Activated effector memory CD4-positive, alpha-beta T cell treated with Interleukin-2 at 50 U/mL for 16 hours (primary cell): ENCODE data around the gene CYSTM1.
"Not testable (repeated sequence)": the region's sequence is repeated elsewhere in the genome, so short reads cannot be mapped to it uniquely, and the experiment has no call there.

Source experiments
- DNase-seq: peaks from one replicate; pipeline ENCODE4 v3.0.0-alpha.2; 2020

CYSTM1 gene

DNA sequence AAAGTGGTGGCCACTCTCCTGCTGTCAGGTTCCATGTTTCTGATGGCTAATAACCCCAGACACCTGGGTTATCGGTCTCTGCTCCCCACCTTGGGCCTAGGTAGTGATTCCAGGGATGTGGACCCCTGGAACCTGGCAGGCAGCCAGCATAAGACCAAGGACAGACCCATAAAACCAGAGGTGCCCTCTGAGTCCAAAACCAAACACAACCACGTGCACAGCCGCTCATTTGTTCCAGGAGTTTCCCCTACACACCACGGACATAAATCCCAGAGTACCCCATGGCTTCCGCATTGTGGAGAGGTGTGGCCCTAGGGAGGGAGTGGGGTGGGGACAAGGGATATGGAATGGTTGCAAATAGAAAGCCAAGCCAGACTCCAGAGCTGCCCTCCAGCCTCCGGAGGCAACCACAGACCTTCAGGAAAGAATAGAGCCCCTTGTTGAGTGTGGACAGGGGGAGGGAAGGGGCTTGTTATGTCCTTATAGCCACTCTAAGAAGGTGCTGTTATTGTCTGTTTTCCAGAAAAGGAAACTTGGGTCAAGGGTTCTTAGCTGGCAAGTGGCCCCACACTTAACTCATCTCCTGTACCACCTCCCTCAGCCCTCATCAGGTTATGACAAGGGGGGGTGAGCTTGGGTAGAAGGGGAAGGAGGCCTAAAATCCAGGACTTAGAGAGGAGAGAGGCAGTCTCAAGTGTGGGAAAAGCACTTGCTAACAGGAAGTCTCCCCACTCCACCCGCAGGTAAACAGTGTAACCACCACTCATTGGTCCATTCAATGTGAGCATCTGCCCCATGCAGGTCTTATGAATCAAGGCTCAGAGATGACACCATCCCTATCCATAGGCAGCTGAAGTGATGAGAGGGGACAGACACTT is 23.6 kb upstream of the CYSTM1 start:
- DNase-seq = no peak

DNA sequence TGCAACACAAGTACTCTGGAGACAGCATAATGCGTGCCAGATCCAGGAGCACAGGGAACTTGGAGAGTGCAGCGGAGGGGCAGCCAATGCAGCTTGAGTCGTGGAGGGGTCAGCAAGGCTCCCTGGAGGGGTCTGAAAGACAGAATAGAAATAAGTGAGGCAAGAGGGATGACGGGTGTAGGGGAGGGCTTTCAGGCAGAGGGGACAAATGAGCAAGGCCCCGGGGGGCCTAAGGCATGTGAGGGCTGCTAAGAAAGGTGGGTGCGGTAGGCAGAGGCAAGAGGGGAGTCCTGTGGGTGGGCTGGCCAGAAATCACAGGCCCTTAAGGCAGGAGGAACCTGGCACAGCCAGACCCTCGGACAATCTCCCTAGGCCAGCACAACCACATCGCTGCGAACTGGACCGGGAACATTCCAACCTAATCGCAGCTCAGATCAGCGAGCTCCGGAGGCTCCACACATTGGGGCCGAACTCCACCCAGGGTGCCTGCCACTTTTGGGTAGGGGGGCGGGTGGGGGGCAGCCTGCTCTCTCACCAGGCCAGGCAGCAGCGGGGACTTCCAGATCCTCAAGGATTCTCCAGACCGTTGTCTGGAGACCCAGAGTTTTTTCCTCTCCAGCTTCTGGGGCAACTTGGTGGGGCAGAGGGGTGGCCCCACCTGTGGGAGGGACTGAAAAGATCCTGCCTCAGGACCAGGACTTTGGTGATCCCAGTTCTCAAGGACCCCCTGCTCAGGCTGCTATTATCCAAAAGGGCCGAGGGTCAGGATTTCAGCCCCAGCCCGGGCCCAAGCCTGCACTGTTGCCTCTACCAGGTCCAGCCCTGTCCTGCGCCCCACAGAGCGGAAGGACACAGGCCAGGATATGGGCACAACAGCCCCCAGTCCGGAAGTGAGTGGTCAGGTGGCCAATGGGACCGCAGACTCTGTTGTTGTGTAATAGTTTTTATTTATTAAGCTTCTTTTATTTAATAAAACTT is 22.7 kb upstream of the CYSTM1 start:
- DNase-seq = no peak

DNA sequence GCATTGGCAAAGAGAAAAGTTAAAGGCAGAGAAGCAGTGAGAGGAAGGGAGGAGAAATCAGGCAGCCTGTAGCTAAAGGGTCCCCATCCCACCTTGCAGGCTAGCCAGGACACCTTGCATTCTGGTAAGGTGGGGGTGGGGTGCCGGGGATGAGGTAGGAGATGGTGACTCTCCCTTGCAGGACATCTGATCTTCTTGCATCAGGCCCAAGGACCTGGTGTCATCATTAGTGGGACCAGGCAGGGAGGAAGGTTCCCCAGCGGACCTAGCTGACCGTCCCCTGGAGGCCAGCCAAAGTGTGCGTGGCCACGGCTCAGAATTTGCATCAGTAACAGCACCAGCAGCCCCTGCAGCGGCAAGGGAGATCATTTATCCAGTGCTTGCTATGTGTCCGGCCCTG is 21.7 kb upstream of the CYSTM1 start:
- DNase-seq = no peak

DNA sequence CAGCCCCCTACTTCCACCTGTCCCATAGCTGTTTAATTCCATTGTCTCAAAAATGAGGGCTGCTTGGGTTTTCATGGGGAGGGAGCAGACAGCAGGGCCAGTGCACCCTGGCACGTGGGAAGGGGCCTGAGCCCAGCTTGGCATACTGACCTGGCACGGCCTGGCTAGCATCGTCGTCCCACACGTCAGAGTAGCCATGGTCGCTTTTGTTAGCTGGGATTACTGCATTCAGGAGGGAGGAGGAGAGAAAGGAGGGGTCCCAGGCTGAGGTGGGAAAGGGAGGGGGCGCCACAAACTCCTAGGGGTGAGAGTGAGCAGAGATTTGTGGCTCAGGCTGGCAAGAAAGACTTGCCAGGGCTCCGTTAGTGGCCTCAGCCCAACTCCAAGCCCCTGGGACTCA is 21.1 kb upstream of the CYSTM1 start:
- no peak for DNase-seq

DNA sequence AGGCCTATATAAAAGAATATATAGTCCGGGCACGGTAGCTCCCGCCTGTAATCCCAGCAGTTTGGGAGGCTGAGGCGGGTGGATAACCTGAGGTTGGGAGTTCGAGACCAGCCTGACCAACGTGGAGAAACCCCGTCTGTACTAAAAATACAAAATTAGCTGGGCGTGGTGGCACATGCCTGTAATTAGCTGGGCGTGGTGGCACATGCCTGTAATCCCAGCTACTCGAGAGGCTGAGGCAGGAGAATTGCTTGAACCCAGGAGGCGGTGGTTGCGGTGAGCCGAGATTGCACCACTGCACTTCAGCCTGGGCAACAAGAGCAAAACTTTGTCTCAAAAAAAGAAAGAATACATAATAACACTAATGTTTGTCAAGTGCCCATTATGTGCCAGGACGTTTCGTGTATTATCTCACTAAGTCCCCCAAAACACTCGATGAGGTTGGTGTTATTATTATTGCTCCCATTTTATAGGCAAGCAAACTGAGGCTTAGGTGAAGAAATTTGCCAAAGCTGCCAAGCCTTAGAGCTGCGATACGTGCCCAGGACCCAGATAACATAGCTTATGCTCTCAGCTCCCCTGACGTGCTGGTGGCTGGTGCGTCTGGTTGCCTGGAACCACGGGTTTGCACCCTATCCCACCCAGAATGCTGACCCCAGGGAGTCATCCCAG is 20.1 kb upstream of the CYSTM1 start:
- not testable (repeated sequence) for DNase-seq

DNA sequence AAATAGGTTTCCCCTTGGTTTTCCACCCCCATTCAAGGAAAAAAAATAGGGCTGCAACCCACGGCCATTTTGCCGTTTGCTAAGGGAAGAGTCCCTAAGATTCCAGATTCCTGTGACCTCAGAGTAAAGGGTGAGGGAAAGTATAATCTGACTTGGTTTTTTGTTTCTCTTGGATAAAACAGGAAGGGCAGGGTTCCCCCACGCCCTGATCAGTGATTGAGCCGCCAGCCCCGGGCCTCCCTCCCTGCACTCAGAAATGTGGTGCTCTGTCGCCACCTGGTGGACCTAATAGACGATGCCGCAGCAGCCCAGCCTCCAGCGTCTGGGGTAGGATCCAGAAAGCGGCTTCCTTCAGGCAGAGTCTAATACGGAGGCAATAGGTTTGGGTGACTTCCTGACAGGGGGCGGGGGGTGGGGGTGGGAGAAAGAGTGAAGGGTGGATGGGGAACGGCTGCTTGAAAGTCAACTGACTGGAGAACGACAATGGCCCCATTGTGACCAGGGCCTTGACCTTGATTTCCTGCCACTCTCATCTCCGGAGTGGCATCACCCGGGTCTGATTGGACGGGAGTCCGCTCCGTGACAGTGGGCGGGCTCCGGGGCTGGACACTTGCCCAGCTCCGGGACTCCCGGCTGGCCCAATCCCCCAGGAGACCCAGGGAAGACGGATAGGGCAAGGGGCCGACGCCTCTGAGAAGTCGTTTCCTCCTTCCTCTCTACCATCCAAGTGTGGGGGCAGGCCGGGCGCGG is 17.8 kb upstream of the CYSTM1 start:
- peak; percentile 75 for DNase-seq

DNA sequence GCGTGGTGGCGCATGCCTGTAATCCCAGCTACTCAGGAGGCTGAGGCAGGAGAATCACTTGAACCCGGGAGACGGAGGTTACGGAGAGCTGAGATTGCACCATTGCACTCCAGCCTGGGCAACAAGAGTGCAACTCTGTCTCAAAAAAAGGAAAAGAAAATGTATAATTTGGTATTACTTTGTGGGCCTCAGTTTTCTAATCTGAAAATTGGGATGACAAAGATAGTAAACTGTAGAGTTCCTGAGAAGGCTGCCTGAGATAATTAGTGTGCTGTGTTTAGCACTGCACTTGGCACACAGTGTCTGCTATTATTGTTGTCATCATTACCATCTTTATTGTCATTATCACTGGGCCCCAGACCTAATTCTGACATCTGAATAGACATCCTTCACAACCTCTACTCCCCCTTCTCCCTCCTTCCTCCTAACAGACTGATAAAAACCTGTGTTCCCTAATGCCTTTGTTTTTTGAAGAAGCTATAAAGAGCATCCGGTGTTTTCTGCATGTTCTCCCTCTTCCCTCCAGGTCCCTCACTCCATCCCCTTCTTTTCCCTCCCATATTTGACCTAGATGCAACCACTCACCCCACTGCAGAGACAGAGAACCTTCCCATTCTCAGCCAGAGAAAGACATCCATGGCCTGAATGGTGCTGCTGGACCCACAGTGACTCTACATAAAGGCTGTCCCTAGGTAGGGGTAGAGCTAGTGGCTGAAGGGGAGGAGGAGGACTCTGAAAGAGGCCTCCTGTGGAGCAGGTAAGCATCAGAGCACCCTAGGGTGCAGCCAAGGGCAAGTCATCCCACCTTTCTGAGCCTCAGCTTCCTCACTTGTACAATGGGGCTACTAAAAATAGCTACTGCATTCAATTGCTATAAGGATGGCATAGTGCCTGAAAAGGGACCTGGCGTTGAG is 15.7 kb upstream of the CYSTM1 start:
- no peak for DNase-seq

DNA sequence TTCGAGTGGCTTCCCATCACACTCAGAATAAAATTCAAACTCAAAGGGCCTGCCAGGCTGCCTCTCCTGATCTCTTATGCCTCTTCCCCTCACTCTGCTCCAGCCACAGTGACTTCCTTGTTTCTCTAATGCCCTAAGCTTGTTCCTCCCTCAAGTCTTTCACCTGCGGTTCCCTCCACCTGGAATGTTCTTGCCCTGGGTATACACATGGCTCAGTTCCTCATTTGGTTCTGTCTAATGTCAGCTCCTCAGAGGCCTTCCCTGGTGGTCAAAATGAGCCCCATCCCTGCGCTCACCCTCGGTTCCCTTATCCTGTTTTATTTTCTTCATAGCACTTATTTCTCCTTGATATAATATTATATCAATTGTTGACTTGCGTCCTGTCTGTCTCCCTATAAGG is 12.7 kb upstream of the CYSTM1 start:
- DNase-seq = no peak

DNA sequence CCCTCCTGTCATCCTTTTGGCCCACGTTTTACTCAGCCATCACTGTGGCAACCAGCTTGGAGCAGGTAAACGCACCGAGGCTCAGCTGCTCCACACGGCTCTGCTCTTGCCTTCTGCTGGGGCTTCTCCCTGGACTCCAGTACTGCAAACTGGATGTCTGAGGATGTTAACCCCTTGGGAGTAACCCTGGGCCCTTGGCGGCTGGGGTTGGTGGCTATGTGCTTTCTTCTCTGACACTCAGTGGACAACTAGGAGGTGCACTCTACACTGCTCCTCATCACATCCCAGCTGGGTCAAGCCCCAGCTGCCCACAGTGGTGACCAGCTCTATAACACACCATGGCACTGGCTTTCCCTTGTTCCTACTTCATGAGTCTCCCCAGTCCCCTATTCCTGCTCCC is 12.2 kb upstream of the CYSTM1 start:
- no peak for DNase-seq

DNA sequence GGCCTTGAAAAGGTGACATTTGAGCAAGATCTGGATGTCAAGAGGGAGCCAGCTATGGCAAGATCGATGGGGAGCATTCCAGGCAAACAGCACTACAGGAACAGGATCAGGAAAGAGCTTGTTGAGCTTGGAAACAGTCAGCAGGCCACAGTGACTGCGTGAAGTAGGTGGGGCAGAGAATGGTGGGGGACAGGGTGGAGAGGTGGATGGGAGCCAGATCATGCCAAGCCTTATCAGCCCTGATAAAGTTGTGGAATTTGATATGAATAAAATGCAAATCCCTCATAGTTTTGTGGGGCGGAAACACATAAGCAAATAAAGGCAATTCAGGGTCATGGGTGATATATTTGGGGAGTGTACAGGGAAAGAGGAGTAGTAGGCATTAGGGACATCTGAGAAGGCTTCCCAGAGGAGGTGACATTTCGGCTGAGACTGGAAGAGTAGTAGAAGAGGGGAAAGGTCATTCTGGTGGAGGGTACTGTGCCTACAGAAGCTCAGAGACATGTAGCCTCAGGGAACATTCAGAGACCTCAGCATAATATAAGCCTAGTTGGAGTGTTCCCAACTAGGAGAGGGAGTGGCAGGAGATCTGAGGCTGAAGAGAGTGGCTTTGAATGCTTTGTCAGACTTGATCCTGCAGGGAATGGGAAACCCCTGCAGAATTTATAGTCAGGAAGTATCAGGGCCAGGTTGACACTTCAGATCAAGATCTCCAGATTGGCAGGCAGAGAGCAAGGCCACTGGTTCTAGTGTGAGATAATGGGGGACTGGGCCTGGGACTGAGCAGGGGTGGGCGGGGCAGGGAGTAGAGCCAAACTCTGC is 9.7 kb upstream of the CYSTM1 start:
- no peak for DNase-seq

DNA sequence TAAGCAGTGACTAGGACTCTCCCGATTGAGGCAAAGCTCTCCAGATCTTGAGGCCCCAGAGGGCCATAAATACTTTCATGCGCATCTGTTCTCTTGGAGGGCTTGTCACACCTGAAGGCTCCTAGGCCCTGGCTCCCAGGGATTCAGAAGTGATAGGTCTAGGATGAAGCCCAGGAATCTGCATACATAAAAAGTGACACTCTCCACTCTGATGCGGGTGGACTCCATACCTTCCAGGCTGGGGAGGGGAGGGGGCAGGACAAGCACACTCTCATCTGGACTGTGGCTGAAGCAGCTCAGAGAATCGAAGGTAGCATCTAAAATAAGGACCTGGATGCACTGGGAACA is 9.1 kb upstream of the CYSTM1 start:
- DNase-seq = no peak

DNA sequence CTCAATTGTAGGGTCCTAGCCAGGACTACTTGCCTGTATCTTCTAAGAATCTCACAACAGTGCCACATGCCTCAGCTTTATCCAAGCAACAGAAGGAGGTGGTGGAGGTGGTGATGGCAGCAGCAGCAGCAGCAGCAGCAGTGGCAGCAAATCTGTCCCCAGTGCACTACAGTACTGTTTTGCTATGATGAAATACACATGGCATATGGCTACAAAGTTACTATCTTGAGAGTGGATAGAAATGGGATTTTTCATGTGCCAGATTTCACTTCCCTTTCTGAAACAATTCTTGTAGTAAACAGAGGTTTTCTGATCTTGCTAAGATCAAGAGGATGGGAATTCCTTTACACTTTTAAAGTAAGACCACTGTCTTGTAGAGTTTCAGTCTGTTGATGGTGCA is 8.1 kb upstream of the CYSTM1 start:
- no peak for DNase-seq

DNA sequence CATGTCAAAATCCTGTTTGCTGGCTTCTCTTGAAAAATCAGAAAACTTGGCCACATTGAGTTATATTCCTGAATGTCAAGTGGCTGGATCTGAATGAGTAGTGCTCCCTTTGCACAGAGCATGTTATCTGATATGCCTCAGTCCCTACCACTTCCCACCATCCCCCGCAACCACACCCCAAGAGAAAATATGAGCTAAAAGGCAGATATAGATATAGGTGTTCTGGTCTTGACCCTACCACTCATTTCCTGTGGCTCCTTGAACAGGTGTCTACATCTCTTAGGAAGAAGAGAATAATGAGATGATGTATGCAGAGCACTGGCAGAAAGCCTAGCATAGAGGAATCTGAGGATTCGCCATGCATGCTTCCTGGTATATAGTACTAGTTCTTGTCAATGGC is 6.6 kb upstream of the CYSTM1 start:
- DNase-seq = no peak

DNA sequence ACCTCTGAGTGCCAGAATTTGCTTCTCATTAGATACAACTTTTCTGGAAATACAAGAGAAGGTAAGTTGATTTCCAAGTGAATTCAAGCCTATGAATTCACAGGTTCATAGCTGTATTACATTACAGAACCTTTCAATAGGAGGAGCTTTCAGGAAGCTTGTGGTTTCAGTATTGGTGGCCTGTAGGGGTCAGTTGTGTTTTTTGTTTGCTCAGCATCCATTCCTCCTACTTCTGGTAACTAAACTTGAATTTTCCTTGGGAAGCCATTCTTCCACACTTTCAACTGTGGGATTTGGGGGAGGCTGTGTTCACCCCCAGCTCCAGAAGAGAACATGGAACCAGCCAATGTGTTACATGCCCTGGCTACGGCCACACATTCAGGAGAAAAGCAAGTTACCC is 5.6 kb upstream of the CYSTM1 start:
- no peak for DNase-seq

DNA sequence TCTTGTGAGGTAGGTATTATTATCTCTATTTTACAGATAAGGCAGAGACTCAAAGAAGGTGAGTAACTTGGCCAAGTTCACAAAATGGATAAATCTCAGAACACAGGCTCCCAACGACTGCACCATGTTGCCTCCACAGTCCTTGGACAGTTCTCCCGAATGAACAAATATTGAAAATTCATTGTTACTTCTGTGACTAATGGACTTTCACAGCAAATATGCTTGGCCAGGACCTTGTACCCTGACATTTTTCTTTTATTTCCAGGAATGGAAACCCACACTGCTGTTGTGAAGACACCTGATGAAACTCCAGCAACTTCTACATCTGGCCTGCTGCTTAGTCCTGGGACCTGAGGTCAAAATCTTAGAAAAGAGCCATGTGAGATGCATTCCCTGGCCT is 2.5 kb upstream of the CYSTM1 start:
- DNase-seq = no peak

DNA sequence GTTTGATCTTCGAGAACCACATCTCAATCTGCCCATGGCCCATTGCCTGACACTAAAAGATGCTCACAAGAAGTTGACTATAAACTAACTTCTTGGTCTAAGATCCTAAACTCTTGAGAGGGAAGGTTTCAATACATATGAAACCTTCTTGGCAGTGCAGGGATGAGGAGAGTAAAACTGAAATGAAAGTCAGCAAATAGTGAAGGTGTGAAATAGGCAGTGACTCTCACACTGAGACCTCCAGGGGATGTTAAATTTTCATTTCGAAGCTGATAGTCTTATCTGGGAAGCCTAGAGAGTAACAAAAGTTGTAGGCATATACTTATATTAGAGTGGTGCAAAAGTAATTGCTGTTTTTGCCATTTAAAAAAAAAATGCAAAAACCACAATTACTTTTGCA is 974 bp upstream of the CYSTM1 start:
- no peak for DNase-seq

DNA sequence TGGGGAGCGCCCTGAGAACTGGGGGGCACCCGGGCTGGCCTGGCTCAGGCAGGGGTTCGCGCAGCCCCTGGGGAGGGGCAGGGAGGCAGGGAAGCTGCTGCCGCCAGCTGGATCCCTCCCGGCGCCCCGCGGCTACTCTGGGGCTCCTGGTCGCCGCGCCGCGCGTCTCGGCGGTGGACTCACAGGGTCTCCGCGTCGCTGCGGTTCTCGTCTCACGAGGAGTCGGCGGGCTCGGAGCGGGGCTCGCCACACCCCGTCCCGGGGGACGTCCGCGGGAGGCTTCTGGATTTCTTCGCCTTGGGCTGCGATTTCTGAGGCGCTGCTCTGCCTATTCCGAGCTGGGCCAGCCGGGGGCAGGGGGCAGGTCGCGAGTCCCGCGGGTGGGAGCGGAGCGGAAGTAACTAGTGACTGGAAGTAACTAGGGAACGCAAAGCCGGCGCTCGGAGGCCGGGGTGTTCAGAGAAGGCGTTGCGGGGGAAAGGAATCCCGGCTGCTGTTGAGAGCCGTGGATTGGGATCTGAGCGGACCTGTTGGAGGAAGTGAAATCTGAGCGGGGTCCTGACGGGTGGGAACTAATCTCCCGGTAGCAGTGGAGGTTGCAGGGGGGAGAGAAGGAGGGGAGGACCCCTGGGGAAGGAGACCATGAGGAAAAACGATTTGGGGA is 511 bp downstream of the CYSTM1 start:
- DNase-seq = peak; percentile 48

DNA sequence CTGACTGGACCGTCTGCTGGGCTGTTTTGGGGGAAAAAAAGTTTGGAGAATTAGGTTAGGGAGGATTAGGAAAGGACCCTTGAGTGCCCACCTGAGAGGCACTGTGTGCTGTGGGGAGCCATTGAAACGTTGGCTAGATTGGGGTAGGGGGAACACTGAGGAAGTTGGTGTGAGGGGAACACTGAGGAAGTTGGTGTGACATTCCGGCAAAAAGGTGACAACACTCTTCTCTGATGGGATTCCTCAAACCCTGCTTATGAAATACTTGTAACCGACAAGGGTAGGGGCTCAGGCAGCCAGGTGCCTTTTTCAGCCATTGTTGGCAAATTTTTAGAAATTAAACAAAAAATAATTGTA is 1.0 kb downstream of the CYSTM1 start:
- no peak for DNase-seq

DNA sequence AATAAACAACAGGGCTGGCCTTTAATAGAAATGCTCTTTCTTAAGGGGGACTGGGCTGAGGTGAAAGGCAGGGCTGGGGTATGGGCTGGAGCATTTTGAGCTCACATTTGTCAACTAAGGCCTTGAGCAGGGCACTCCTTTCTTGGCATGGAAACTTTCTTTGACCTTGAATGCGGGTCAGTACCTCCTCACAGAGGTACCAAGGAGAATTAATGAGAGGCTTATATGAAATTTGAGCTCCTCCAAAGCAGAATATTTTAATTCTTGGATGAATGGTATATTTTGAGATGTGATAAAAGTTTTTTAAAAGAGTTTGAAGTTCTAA is 3.1 kb downstream of the CYSTM1 start:
- no peak for DNase-seq

DNA sequence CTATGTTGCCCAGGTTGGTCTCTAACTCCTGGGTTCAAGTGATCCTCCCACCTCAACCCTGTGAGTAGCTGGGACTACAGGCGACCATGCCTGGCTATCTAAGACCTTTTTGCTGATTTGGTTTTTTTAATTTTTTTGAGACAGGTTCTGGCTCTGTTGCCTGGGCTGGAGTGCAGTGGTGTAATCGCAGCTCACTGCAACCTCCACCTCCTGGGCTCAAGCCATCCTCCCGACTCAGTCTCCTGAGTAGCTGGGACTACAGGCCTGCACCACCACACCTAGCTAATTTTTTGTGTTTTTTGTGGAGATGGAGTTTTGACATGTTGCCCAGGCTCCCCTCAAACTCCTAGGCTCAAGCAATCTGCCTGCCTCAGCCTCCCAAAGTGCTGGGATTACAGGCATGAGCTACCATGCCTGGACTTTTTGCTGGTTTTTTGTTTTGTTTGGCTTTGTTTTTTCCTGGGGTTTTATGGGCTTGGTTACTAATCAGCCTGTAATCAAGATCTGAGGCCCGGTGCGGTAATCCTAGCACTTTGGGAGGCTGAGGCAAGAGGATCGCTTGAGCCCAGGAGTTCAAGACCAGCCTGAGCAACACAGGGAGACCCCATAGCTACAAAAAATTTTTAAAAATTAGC is 3.6 kb downstream of the CYSTM1 start:
- no peak for DNase-seq
